HG03039 (cell line): ENCODE measurements around the gene ANO10.
"Not testable (repeated sequence)": the region's sequence is repeated elsewhere in the genome, so short reads cannot be mapped to it uniquely, and the experiment has no call there.

Experiments used
- ATAC-seq: cut with Tn5 transposase; IDR thresholded peaks from one replicate; pipeline ENCODE4 v1.9.1; 2021; ENCODE audit warnings: mild to moderate bottlenecking, moderate library complexity; ENCODE audit not compliant: unreplicated experiment

The ANO10 gene

DNA sequence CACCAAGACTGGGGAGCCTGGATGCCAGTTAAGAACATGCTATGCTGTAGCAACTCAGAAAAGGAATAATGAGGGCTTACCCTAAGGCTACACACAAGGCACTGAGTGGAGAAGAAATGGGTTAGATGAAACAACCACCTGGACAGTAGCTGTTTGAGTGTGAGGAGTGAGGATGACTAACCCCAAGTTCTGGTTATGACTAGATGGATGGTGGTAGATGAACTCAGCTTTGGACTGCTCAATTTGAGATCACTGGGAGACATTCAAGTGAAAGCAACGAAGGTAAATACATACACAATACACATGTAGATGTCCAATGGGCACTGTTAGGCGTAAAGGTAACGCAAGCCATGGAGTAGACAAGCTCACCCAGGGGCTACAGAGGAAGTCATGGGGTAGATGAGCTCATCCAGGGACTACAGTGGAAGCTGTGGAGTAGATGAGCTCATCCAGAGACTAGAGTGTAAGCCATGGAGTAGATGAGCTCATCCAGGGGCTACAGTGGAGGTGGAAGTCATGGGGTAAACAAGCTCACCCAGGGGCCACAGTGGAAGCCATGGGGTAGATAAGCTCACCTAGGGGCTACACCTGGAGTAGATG is 98.3 kb downstream of the ANO10 start:
- ATAC-seq, result peak; percentile 83

DNA sequence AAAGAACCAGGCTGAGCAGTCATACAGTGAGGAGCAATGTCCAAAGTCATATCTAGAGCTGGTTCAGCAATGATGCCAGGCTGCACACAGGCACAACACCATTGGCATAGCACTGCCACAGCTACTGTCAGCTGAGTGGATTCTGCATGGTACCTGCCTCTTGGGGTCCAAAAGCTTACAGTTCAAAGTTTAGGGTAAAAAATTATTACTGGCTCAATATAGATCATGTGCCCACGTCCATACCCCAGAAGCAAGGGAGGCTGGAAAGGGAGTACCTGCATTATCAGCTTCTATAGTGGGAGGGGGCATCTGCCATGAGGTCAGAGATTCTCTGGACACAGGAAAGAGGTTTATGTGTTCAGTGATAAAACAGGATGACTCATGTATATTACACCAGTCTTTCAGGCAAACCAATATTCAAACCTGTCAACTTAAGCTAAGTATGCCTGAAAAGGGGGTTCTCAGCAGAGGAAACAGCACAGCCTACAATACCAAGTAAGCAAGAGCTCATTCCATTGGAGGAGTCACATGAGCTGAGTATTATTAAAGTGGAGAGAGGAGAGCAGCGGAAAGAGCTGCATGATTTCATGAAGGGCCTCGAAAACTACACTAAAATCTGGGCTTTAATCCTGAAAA is 99.0 kb downstream of the ANO10 start:
- ATAC-seq, result no peak

DNA sequence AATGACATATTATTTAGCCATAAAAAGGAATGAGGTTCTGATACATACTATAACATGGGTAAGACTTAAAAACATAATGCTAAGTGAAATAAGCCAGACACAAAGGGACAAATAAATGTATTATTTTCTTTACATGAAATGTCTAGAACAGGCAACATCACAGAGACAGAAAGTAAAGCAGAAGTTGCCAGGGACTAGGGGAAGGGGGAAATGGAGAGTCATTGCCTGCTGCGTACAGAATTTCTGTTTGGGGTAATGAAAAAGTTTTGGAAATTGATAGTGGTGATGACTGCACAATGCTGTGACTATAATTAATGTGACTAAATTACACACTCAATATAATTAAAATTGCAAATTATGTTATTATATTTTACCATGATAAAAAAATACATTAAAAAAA is 99.9 kb downstream of the ANO10 start:
- ATAC-seq, result no peak

DNA sequence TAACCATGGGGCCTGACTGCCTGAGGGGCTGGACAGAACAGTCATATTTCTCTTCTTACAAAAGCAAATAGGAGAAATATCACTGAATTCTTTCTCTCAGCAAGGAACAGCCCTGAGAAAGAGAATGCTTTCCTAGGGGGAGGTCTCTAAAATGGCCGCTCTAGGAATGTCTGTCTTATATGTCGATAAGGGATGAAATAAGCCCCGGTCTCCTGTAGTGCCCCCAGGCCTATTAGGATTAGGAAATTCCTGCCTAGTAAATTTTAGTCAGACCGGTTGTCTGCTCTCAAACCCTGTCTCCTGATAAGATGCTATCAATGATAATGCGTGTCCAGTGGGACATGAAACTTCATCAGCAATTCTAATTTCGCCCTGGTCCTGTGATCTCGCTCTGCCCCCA is 103.3 kb downstream of the ANO10 start:
- ATAC-seq, result not testable (repeated sequence)

DNA sequence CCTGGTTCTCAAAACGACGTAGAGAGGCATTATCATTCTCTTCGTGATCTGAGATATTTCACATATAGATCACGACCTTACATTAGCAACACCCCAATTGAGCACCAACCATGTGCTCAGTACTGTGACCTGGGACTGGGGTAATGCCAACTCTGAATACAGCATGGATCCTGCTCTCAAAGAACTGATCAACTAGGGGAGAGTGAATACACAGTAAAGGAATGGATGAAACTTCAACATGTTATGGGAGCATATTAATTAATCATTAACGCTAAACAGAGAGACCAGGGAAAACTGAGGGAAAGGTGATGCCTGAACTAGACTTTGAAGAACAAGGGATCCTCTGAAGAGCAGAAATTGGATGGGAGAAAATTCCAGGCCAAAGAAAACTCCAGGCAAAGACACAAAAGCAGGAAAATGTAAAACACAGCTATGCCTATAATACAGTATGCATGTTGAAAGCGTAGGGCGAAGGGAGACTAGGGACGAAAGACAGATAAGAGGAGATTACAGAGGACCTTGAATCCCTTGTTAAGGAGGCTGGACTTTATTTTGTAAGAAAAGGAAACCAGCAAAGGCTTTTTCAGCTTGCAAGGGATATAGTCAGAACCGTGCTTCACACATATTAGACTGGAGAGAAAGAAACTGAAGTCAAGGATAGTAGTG is 105.7 kb downstream of the ANO10 start:
- no peak for ATAC-seq

DNA sequence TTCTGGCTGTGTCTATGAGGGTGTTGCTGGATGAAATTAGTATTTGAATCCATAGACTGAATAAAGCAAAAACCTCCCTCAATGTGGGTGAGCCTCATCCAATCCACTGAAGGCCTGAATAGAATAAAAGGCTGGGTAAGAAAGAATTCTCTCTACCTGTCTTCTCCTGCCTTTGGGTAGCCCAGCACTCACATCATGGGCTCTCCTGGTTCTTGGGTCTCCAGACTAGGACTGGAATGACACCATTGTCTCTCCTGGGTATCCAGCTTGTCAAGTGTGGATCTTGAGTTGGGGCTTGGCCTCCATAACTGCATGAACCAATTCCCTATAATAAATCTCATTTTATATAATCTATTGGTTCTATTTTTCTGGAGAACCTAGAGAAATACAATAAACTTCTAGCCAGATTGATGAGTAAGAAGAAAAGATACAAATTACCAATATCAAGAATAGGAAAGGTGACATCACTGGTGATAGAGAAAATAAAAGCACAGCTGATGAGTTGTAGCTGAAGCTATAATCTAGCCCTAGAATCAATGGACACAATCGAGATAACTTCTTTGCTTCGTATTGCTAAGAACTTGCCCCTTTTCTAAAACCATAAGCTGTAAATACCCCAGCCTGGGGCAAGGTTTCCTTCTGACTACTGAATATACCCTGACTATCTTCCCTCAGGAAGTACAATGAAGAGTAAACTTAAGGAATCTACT is 106.4 kb downstream of the ANO10 start:
- ATAC-seq, result no peak

DNA sequence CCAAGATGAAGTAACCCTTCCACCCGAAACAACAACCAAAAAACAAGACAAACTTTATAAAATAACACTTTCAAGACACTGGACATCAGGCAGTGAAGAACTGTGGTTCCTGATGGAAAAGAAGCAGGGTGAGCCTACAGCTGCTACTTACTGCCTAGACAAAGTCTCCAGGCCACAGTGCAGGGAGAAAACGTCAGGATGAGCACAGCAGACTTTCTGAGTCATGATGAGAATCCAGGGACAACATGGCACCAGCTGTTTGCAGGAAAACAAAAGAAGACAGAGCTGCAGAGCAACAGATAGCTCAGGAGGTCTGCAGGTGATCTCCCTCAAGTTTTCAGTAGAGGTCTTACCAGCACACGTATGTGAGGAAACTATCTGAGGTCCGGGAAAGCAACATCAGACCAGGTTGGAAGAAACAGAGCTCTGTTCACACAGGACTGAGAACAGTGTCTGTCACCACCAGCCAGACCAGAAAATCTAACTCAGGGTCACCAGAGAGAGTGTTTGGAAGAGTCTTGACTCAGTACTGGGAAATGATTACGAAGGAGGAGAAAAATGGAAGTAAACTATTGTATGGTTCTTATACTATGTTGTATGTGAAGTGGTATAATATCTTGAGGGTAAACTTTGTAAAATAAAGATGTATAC is 108.9 kb downstream of the ANO10 start:
- ATAC-seq, result no peak

DNA sequence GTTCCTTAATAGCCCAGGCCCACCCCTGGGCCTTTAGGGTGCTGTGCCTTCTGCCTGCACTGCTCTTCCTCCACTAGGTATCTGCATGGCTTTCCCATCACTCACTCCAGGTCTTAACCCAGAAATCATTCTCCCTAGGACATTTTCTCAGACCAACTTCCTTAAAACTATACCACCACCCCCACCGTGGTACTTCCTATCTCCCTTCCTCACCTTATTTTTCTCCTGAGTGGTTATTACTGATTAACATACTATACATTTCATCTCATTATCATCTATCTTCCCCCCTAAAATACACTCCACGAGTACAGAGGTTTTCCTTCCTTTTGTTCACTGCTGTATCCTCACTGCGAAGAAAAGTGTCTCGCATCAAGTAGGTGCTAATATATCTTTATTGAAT is 115.2 kb downstream of the ANO10 start:
- no peak for ATAC-seq

DNA sequence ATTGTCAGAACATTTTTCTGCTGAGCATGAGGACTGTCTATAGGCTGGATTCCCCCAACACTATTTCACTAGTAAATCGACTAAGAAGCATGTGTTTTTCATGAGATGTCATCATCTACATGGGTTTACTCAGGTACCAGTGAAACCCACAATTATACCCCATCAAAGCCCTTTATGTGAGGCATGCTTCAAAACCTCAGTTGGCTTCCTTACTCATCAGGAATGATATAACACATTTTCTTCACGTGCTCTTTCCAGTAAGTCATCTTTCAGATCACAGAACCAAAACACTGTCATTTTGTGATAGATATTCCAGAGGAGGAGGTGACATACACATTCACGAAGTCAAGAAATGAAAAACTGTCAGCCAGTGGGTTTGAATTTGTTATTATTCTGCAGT is 116.5 kb downstream of the ANO10 start:
- no peak for ATAC-seq

DNA sequence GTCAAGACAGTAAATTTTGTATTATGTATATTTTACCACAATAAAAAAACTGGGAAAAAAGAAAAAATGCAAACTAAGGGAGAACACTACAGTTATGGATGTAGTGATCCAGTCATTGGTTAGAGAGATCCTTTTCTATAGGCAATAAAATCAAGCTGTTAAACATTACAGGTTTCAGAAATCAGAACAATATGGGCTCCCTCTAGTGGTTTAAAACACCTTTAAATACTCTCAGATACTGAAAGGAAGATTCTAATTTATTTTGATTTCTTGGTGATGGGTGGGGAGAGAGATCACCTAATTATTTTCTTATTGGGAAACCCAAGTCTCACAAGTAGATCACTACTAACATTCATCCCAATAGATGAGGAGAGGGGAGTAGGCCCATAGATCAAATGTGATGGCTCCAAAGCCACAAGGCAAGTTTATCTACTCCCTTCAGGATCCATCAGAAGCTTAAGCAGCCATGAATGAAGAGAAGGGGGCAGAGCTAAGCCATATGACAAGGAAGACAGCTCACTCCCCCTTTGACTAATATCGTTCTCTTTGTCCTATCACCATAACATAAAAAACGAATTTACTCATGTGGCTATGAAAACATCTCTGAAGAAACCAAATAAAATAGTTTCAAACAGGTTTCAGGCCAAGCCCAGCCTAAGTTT is 118.6 kb downstream of the ANO10 start:
- ATAC-seq, result no peak

DNA sequence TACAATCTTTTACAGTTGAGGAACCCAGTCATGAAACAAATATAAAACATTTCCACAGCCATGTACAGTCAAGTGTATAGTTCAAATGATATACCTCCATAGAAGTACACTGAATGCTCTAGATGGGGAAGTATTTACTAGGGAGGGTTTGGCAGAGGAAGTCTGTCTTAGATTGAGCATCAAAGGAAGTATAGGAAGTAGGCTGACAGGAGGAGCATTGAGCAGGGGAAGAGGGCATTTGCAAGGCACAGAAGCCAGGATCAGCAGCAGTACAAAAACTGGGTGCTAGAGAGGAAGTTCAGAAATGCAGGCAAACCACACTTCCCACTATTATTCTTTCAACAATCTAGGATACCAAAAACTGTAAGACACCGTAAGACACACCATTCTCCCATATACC is 122.6 kb downstream of the ANO10 start:
- ATAC-seq, result no peak

DNA sequence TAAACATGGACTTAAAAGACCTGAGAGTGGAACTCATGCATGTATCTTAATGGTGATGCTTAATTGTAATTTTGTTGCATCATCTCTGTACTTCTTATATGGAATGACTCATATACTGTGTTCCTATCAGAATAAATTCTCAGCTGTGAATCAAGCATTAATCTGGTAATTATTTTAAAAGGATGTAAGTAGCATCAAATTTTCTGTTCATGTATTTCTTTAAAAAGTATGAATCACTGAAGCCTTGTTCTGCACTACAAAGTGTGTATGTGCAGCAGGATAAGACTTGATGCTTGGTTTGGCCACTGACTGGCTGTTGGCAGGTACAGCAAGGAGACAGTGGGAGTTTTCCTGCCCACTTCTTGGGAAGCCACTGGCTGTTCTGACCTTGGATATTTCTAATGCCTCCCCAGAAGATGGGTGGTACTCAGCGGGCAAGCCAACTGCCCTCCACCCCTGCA is 123.9 kb downstream of the ANO10 start:
- ATAC-seq, result no peak

DNA sequence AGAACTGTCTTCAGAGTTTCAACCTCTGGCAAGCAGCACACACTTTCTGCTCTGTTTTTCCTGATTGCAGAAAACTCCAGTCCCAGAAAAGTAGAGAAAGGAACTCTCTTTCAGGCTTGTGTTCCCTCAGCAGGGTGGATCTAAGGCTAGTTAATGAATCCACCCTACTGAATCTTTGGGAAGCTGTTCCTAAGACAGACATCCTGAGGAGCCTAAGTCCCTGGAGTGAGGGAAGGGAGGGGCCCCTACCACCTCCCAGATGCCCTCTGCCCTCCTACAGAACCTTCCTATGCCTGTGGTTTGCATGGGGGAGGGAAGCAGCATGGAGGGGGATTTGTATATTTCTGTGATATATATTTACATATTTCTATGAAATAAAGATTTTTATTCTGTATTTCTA is 124.4 kb downstream of the ANO10 start:
- ATAC-seq, result no peak

DNA sequence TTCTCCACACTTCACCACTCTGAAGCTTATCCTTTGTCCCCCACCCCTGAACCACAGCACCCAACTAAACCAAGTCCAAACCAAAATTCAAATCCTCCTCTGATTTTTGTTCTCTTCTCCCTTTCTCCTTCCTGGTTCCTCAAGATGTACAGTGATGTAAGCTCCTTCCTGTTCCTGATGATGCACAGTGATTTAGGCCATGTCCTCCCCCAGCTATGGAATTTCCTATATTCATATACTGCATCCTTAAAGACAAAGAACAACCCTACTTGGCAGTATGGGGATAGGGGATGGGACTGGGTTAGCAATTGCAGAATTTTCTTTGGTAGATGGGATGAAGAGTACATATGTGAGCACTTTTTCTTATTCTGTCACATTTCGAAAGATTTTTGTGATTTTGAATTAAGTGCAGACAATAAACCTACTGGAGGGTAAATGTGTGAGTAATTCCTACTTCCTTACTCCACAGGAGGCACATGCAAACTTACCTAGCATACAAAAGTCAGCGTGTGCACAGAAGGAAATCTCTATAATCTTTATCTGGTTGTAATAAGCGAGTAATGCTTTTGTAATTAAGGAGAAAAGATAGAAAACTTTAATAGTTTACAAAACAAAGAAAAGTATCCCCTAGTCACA is 125.0 kb downstream of the ANO10 start:
- ATAC-seq, result no peak

DNA sequence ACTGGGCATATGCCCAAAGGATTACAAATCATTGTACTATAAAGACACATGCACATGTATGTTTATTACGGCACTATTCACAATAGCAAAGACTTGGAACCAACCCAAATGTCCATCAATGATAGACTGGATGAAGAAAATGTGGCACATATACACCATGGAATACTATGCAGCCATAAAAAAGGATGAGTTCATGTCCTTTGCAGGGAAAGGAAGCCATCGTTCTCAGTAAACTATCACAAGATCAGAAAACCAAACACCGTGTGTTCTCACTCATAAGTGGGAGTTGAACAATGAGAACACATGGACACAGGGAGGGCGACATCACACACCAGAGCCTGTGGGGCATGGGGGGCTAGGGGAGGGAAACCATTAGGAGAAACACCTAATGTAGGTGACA is 128.9 kb downstream of the ANO10 start:
- ATAC-seq, result not testable (repeated sequence)

DNA sequence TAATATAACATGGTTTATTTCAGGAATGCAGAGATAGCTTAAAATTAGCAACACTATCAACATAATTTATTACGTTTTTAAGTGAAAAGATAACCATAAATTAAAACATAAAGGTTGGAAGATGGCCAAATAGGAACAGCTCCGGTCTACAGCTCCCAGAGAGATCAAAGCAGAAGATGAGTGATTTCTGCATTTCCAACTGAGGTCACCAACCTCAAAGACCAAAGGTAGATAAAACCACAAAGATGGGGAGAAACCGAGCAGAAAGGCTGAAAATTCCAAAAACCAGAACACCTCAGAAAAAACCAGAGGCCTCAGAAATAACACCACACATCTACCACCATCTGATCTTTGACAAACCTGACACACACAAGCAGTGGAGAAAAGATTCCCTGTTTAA is 130.0 kb downstream of the ANO10 start:
- not testable (repeated sequence) for ATAC-seq

DNA sequence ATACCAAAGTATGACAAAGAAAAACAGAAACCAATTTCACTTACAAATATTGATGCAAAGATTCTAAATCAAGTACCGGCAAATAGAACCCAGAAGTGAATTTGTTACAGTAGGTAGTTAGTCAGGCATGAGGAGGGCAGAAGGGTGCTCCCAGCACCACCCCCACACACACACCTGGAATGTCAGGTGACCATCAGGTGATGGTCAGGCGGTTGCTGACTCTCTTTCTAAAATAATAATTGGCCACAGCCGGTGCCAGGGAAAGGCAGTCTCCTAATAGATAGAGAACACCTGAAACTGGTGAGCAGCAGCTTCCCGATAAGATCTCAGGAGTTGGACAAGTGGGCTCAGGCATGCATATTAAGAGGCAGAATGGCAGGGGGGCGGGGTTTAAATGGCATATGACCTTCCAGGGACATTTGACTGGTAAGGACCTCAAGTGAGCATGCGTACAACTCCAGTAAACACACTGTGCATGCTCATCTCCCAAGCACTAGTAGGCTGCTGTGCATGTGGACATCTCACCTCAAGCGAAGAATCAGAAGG is 131.1 kb downstream of the ANO10 start:
- no peak for ATAC-seq

DNA sequence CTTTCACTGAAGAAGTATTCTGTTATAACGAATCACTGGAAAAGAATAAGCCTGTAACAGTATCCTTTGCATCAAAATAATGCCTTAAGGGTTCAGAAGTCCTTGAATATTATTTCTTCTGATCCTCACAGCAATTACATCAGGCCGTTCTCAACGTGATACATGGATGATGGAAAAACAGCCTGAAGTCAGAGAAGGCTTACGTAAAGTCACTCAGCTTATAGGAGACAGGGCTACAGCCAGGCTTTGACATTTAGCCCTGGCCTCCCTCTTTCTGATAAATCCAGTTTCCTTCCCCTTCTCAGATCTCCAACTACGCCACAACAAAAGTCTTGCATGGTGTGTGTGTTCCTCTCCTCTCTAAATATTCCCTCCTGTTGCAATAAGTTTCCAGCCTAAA is 131.9 kb downstream of the ANO10 start:
- no peak for ATAC-seq

DNA sequence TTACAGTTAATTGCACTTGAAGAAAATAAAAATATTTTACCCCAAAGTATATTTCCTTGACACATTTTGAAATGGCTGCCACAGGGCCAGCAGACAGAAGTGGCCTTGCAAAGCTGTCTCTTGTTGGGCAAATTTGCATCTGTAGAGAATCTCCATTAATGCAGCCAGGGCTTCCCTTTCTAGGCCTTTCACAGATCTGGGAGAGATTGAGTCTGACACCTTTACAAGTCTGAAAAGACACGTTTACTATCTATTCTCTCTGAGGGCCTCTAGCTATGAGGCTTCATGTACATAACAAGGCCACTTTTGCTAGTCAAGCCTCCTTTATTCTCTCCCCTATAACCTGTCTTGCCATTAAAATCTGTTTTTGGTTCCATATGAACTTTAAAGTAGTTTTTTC is 135.9 kb downstream of the ANO10 start:
- ATAC-seq, result no peak

DNA sequence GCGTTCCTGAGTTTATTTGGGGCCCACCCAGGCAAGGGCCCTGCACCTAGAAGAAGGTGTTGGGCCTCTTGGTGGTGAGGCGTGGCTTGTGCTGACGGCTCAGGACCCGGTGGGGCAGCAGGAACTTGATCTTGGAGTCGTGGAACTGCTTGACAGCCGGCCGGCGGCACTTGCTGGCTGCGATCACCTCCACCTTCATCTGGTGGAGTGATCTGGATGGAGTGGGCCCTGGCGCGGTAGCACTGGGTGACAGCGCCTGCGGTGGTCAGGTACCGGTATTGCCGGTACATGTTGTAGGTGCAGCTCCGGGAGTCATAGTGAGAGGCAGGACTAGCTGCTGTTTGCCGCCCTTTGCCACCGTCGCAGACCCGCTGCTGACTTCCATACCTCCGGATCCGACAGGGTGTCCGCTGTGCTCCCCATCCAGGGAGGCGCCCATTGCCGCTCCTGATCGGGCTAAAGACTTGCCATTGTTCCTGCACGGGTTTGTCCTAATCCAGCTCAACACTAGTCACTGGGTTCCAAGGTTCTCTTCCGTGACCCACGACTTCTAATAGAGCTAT is 136.8 kb downstream of the ANO10 start:
- ATAC-seq, result no peak
